GM12865 (cell line): Measurements from ENCODE around the gene LITAFD.
"Not testable (repeated sequence)": the region's sequence is repeated elsewhere in the genome, so short reads cannot be mapped to it uniquely, and the experiment has no call there.

Source experiments
- DNase-seq: peaks from one replicate; pipeline ENCODE4 v3.0.0; 2010; ENCODE audit warnings: low read depth
- H3K4me3 ChIP-seq: 2 replicates; pipeline ENCODE4 v1.5.1; 2011; ENCODE audit warnings: mild to moderate bottlenecking, low read depth, low read length, control low read depth
- TF ChIP-seq, protein P1 (sequence below): IDR thresholded peaks from 2 replicates; pipeline ENCODE4 v1.5.1; 2011; ENCODE audit warnings: low read length, control low read depth, low read depth, inconsistent platforms; ENCODE audit not compliant: insufficient read depth; ENCODE audit errors: missing control alignments

Gene LITAFD

DNA sequence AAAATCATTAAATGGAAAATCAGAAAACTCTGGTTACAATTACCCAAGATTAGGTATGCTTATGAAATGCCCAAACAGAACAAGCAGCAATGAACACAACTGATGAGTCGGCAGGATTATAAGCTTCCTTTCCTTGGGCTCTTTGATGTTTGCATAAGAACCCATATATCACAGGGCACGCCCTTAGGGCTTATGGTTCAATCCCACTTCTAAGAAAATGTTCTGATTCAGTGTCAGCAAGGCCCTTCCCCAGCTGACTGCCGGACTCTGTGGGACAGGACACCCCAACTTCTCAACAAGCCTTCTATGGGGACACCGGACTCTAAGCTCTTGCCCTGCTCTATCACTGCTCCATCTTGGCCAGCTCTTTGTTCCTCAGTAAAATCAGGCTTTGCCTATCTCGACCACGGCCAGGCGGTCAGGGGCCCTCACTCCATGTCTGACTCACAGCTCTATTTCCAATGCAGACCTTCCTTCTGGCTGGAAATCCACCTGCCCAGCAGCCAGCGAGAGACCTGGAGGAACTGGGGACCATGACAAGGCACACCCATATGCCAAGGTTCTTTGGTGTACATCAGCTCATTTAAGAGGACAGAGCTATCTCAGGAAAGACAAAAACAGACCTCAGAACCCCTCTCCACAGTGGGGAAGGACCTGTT, 26.8 kb downstream of the LITAFD start:
- TF ChIP-seq, protein P1, sequence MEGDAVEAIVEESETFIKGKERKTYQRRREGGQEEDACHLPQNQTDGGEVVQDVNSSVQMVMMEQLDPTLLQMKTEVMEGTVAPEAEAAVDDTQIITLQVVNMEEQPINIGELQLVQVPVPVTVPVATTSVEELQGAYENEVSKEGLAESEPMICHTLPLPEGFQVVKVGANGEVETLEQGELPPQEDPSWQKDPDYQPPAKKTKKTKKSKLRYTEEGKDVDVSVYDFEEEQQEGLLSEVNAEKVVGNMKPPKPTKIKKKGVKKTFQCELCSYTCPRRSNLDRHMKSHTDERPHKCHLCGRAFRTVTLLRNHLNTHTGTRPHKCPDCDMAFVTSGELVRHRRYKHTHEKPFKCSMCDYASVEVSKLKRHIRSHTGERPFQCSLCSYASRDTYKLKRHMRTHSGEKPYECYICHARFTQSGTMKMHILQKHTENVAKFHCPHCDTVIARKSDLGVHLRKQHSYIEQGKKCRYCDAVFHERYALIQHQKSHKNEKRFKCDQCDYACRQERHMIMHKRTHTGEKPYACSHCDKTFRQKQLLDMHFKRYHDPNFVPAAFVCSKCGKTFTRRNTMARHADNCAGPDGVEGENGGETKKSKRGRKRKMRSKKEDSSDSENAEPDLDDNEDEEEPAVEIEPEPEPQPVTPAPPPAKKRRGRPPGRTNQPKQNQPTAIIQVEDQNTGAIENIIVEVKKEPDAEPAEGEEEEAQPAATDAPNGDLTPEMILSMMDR = no peak
- no peak for DNase-seq
- H3K4me3 ChIP-seq = no peak overlapping the region

DNA sequence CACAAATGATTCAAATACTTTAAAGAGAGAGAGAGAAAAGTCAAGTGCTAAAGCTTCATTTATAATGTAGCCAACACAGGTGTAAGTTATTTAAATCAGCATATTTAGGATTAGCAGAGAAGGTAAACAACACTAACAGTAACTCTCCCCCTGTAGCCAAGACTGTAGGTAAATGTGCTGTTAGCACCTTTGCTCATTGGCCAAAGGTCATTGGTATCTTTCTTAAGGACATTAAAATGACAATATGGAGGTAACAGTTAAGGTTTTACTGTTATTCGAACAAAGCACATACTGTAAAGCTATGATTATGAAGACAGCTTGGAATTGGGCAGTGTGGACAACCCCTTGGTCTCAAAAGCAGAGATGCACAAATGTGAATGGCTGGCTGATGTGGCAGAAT, 28.7 kb downstream of the LITAFD start:
- no peak for DNase-seq
- H3K4me3 ChIP-seq = no peak overlapping the region
- TF ChIP-seq, protein P1 = no peak

GRCh38 chr16:8912793-8913192, 30.6 kb downstream of the LITAFD start:
- H3K4me3 ChIP-seq = no peak overlapping the region
- TF ChIP-seq, protein P1 = no peak
- DNase-seq = no peak

DNA sequence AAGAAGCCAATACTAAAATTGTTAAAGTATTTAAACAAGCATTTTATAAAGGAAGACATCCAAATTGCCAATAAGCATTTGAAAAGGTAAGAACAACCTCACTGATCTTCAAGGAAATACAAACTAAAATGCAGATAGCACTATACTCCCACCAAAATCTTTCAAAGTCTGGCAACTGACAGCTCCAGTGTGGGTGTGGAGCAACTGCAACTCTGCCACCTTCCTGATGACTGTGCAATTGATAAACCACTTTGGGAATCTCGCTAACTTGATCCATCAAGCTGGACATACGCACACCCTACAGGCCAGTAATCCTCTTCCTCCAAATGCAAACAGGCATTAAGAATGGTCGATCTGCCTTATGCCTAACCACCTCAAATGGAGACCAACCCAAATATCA, 31.9 kb downstream of the LITAFD start:
- no peak for DNase-seq
- TF ChIP-seq, protein P1 = no peak
- H3K4me3 ChIP-seq = no peak overlapping the region

DNA sequence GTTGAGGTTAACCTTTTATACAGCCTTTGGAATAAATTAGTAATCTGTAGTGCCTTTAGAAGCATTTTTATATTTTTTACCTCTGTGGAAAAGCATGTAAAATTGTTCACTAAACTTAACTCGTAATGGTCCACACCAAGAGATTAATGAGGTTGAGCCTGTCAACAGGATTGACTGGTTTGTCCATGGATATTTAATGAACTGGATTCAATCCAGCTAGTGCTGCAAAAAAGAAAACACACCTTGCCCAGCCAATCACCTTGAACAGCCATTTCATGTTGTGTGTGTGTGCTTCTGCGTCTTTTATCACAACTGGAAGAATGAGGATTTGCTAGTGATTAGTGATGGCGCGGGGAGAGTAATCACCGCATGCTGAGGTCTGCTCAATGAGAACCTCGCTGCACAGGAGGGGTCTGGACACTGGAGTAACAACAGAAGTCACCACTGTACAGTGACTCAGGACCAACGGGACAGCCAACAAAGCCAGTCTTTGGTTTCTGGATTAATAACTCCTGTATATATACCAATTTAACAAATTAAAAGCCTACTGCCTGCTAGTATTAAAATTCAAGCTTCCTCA, 33.7 kb downstream of the LITAFD start:
- TF ChIP-seq, protein P1 = no peak
- no peak overlapping the region for H3K4me3 ChIP-seq
- DNase-seq = no peak

GRCh38 chr16:8916541-8917225, 34.5 kb downstream of the LITAFD start:
- no peak for DNase-seq
- TF ChIP-seq, protein P1 = no peak
- no peak overlapping the region for H3K4me3 ChIP-seq

GRCh38 chr16:8917336-8917735, 35.2 kb downstream of the LITAFD start:
- not testable (repeated sequence) for DNase-seq, H3K4me3 ChIP-seq
